ENCODE measurements around the gene RAPGEF1.

GRCh38 chr9:131717719-131718460, 22.0 kb downstream of the RAPGEF1 start:
- TF ChIP-seq POLR2A (IDR thresholded peaks at IDR 0.05) (no peak), CTCF (IDR thresholded peaks at IDR 0.05) (no peak)

Measured in ovary (tissue), 3 donors.